ENCODE data around the gene CCL1. TPM values are rescaled to one million over a fixed set of nuclear protein-coding genes. Genes with fewer than 3 reads are reported as not detected.

Gene CCL1
- total and polyA plus RNA-seq, 10 of the 15 experiments (the other 5 are each of a cell fraction or from before 2014, with no cell fraction given), result 0.14 to 1.8 (median 0.40) TPM; not detected in 3

GRCh38 chr17:34370997-34371395, 8.0 kb upstream of the CCL1 start:
- 29% methylated on average over 3 of the region's 3 CpGs for WGBS (ENCODE audit: insufficient coverage, insufficient replicate concordance, low lambda C conversion rate, missing lambda C conversion rate)
- no peaks in the 10 kb centered on the region for H4K20me1 ChIP-seq (ENCODE audit: control insufficient read depth, insufficient read depth)
- intact Hi-C loops (cut with micrococcal nuclease; ENCODE audit: unreplicated experiment) (loop anchor here (10.0 kb wide), 1 partner anchor 406 kb away; no protein-coding TSS in a partner anchor), in situ Hi-C loops (cut with MboI) (no loop called here)
- no peak overlapping the region for H3K4me3 ChIP-seq
- FAIRE-seq (peak; percentile 89), DNase-seq (ENCODE audit: low read depth, low spot score) (no peak), ATAC-seq (peak; percentile 85)
- TF ChIP-seq IKZF2 (IDR thresholded peaks at IDR 0.05), result 0 out of 4 replicates have a peak, but pooled peaks of 1 of the 2 experiments have one; percentile 16
- TF ChIP-seq IKZF1 (conservative IDR thresholded peaks at IDR 0.05), result 0 out of 2 replicates have a peak, but pooled peaks have one; percentile 11
- TF ChIP-seq MXI1 (IDR thresholded peaks at IDR 0.05; ENCODE audit: low read depth, low read length), result no peak
- TF ChIP-seq BCL11A (IDR thresholded peaks at IDR 0.05; ENCODE audit: low read depth, low read length), result no peak
- TF ChIP-seq PBX3 (IDR thresholded peaks at IDR 0.05; ENCODE audit: insufficient replicate concordance, low read depth, low read length), result no peak
- peak; percentile 35; the same call in 1 of the 2 replicates for TF ChIP-seq NR2F1 (conservative IDR thresholded peaks at IDR 0.05)
- H3K27me3 ChIP-seq (replicated peaks in 1 of 2; ENCODE audit: control insufficient read depth in 2 of 2, insufficient read depth in 2 of 2, low read length in 1 of 2), result peaks cover 0 to 12% of the 10 kb centered on the region in 2 experiments; a peak in 2 of 4 replicates
- RAD21 ChIA-PET (ENCODE audit: unreplicated experiment), result interaction anchor here (1.4 to 2.7 kb wide), 2 partner anchors 9 to 12 kb away, joined by 6 to 7 read pairs; partner anchors contain the start of gene CCL1
- no peaks in the 10 kb centered on the region for H3K9me3 ChIP-seq (replicated peaks; ENCODE audit: control insufficient read depth, insufficient read depth, low read length)
- SMC1A ChIA-PET (ENCODE audit: uncharacterized antibody, unreplicated experiment), result interaction anchor here (2.7 to 3.4 kb wide), 2 partner anchors 9 to 12 kb away, joined by 14 to 19 read pairs; partner anchors contain the start of gene CCL1
- BruUV-seq (replicated peaks), result no TSS peak
- no peak overlapping the region for H3K27ac ChIP-seq (ENCODE audit: control insufficient read depth, insufficient read depth)
- CTCF ChIA-PET, result interaction anchor here (0.9 to 7.2 kb wide), 5 partner anchors 9 to 171 kb away, joined by 3 to 66 read pairs (median 3); partner anchors contain the start of gene CCL1
- H3K36me3 ChIP-seq (ENCODE audit: control insufficient read depth in 2 of 2, insufficient read depth in 2 of 2, low read length in 1 of 2), result no peaks in the 10 kb centered on the region
- peaks cover 13% of the 10 kb centered on the region for H3K4me1 ChIP-seq (ENCODE audit: control insufficient read depth, insufficient read depth, low read length)
- POLR2A ChIA-PET, result interaction anchor here (1.3 to 2.0 kb wide), 2 partner anchors 9 to 12 kb away, joined by 3 to 5 read pairs; partner anchors contain the start of gene CCL1
- no peak overlapping the region for H3K4me2 ChIP-seq (ENCODE audit: control insufficient read depth, insufficient read depth)
- H2AFZ ChIP-seq (ENCODE audit: control insufficient read depth, low read depth, low read length), result no peak overlapping the region
- H3K79me2 ChIP-seq (ENCODE audit: control insufficient read depth, insufficient read depth, low read length), result no peaks in the 10 kb centered on the region
- no peak overlapping the region for H3K9ac ChIP-seq (ENCODE audit: control insufficient read depth, insufficient read depth, low read length)

Measured in GM12878 (cell line).